ENCODE data around the gene NRL.

- TF ChIP-seq EZH2 (IDR thresholded peaks at IDR 0.05) (no peak), POLR2AphosphoS5 (IDR thresholded peaks at IDR 0.05; ENCODE audit: borderline replicate concordance, low read depth, low read length) (no peak)
Observed at GRCh38 chr14:24135584-24135833, 20.8 kb upstream of the NRL start.

Measured in SK-N-MC (cell line).